GM19395 (cell line): ENCODE measurements around the gene MRPS23.

ENCODE experiments used
- ATAC-seq: cut with Tn5 transposase; IDR thresholded peaks from one replicate; pipeline ENCODE4 v1.9.1; 2021; ENCODE audit warnings: mild to moderate bottlenecking, moderate library complexity; ENCODE audit not compliant: unreplicated experiment

The MRPS23 gene

DNA sequence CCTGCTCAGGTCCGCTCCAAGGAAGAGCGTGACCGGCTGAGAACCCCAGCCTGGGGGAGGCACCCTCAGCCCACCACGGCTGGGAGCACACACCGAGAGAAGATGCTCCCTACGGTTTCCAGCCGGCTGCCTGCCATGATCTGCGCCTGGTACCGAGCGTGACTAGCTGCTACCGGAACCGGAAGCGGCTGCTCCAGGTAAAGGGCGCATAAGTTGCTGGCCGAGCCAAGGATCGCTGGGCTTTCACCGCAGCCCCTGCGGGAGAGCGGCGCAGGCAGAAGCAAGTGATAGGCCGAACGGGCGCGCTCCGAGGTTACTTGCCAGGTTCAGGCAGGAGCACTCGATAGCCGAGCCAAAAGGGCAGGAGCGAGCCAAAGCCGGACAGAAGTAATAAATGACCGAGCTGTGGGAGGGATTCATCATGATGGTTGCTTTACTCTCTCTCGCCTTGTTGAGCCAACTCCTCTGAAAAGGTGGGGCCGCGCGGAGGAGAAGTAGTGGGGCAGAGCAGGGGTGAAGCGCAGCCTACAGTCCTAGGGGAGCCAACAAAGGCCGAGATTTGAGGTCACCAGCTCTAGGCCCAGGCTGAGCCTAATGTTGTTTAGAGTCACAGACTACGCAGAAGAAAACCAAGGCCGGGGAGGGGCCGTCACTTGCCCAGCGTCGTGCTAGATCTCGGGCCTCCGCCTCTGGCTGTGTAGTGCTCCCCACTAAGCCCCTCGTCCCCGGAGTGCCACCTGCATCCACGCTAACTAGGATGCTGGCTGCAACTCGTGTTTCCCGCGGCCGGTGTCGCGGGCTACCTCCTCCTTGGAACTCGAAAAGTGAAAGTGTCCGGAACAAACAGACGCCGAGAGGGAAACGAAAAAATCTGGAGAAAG, at the start of gene MRPS23:
TSS of gene MRPS23 (minus strand) at position 171 of the 881 bp plus-strand sequence. CDS start at position 137, 34 bp downstream.
- peak; percentile 92 for ATAC-seq

- no peak for ATAC-seq
Observed at GRCh38 chr17:57899391-57899790, 49.5 kb upstream of the MRPS23 start.

DNA sequence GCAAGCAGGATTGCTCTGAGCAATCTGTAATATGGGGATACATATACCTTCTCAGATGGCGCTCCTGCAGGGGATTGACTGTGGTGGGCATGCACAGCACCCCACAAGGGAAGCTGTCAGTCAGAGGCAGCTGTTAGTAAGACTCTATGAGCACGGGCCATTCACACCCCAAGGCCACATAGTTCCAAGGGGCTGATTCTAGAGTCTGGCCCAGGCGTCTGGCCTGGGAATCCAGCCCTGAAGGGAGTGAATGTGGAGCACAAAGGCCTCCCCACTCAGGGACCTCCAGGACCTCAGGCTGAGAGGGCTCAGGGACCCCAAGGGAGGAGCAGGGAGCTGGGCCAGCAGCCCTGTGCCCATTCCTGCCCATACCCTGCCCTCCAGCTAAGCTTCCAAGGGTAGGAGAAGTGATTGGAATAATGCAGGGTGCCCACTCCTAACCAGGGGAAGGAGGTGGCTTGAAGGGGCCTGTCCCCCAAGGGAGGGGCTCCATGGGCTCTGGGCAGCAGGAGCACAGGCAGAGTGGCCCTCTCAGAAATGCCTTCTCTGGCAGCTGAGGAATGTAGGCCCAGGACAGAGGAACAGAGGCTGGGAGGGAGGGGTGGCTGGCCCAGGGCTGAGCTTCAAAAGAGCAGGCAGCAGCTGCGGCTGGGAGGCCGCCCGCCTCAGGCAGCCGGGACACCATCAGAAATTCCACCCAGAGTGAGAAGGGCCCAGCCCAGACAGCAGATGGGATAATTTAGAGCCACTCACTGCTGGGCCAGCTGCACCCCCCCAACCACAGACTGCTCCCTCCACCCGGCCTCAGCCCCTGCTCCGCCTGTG, 48.9 kb upstream of the MRPS23 start:
- ATAC-seq, result no peak

- ATAC-seq, result no peak
Observed at GRCh38 chr17:57895382-57896060, 45.7 kb upstream of the MRPS23 start.

DNA sequence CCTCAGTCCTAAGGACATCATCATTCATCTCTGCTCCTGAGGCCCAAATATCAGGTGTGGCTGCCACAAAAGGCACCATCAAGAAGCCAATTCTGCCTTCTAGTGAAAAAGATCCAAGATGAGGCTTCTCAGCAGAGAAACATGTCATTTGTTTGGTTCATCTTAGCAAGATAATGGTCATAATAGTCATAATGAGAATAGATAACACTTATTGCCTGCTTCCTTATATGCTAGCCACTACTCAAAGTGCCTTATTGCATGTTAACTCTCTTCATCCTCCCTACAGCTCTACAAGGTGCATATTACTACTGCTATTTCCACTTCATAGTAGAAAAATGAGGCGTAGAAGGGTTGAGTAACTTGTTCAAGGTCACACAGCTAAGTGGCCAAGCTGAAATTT, 45.0 kb upstream of the MRPS23 start:
- ATAC-seq, result no peak

DNA sequence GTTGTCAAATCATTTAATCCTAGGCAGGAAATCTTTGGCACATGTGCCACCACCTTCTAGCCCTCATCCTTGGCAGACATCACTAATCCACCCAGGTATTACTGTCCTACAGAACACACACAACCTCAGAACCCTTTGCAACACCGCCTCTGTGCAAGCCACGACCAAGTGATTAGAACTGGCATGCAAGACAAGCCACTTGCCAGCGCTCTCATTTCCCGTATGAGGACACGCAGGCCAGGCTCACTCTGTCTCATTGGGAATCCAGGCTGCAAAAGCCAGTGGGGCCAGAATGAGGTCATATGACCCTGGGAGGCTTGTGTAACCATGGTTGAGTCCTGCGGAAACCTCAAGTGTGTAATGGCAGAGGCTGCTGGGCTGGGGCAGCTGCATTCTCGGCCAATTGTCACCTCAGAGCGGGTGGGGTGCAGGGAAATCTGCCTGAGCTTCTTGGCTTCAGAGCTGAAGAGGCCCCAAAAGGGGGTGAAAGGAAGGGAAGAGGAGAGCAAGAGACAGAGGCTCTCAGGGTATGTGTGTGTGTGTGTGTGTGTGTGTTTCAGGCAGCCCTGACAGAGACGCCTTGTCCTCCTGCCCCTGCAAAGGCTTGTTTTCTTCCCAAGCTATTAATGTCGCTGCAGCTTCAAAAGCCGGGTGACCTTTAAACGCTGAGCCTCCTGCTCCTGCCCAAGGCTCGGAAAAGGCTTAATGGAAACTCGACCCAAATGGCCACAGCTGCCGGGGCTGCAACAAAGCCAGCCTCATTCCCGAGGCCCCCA, 43.2 kb upstream of the MRPS23 start:
- ATAC-seq, result no peak

DNA sequence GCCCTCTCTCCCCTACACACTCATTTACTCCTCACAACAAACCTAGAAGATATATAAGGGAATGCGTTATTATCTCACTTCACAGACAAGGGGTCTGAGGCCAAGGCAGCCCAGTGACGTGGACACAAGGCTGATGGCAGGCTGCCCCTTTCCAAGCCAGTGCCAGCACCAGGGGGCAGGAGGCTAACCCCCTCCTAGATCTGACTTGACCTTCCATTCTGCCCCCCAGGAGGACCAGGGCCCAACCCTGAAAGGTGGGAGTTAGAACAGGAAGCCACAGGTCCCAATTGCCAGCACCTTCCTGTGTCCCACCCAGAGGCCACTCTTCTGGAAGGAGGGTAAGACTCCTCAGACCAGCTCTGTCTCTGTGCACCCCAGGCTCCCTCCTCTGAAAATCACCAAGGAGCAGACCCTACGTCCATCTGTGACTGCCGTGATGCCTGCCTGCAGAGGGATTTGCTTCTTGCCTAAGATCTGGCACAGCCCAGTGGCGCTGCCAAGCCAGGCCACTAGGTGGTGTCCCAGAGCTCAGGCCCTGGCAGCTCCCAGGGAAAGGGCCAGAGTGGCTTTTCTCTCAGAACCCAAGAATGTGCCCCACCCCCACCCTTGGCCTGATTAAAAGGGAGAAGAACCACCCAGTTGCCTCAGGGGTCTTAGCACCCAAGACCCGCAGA, 42.4 kb upstream of the MRPS23 start:
- ATAC-seq, result no peak

GRCh38 chr17:57890857-57891232, 41.0 kb upstream of the MRPS23 start:
- ATAC-seq, result no peak

DNA sequence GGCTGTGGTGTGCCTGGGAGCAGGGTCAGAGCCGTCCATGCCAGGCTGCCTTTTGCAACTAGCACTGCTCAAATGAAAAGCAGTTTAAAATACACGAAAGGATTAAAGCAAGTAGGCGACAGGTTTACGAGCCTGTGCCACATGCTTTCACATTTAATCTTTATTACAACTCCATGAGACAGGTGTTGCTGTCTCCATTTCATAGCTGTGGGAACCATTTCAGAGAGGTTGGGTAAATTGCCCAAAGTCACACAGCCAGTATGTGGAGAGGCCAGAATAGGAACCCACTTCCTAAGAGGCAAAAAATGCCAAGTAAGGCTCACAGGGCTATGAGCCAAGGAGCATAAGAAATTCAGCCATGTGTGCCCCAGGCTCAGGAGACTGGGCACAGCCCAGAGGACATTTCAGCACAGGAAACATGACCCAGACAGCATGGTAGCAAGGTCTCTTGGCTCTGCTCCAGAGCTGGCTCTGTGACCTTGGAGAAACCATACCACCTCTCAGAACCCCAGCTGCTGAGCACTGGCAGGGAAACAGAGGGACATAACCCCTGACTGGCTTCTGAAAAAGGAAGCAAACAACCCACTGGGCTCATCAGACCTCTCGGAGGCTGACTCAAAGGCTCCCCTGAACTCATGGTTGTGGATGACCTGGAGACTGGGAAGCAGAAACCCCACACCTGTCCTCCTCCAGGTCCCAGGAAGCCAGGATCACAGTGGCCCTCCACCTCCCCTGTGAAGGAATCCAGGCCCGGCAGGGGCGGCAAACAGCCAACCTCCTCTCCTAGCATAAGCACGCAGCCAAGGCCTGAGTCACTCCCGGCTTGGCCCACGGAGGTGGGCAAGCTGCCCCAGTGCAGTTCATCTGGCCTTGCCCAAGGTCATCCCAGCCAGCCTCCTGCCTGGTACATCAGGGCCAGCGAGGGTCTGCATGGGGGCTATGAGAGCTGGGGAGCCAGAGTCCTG, 40.3 kb upstream of the MRPS23 start:
- no peak for ATAC-seq

GRCh38 chr17:57889252-57889651, 39.4 kb upstream of the MRPS23 start:
- ATAC-seq, result no peak

DNA sequence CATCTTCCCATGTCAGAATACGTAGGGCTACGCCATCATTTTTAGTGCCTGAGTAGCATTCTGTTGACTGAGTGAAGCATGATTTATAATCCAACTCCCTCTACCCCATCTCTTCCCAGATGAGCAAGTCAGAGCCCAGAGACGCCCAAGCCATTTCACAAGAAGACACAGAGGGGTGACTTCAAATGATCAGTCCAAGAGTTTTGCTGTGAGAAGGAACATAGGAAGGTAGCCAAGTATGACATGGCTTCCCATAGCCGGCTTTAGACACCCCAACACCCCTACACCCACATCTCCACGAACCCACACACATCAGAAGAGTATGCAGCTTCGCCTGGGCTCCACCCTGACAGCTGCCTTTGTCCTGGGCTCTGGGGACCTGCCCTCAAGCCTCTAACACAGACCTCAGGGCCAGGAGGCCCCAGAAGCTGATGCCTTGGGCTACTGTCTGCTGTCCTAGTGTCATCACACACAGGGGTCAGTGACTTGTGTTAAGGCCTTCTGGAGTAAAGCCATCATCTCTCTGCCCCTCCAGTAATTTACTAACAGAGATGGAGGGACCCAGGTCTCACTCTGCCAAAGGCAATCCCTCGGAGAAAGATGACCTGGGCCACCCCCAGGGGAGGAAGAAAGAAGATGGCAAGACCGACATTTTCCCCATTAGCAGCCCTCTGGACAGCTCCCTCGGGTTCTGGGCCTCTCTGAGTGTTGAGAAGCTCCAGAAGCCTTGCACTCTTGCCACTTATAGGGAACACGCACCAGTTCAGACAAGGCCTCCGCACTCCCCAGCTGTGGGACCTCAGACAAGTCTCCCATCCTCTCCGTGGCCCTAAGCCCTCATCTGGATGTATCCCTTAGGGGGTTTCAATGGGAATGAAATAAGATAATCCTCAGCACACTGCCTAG, 38.7 kb upstream of the MRPS23 start:
- no peak for ATAC-seq

GRCh38 chr17:57887161-57887560, 37.3 kb upstream of the MRPS23 start:
- ATAC-seq, result no peak

DNA sequence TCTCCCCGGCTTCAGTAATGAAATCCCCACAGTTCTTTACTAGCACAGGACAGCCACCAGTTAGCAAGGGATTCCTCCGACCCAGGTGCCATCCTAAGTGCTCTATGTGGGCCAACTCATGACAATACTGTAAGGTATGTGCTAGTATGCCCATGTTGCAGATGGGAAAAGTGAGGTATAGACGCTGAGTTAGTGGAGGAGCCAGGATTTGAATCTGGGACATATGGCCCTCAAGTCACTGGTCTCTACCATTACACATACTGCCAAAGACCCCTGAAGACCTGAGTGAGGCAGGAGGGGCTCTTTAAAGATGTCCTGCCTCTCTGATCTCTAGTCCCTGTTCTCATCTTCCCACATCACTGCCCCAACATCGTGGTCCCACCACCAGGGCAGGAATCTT, 36.2 kb upstream of the MRPS23 start:
- no peak for ATAC-seq

DNA sequence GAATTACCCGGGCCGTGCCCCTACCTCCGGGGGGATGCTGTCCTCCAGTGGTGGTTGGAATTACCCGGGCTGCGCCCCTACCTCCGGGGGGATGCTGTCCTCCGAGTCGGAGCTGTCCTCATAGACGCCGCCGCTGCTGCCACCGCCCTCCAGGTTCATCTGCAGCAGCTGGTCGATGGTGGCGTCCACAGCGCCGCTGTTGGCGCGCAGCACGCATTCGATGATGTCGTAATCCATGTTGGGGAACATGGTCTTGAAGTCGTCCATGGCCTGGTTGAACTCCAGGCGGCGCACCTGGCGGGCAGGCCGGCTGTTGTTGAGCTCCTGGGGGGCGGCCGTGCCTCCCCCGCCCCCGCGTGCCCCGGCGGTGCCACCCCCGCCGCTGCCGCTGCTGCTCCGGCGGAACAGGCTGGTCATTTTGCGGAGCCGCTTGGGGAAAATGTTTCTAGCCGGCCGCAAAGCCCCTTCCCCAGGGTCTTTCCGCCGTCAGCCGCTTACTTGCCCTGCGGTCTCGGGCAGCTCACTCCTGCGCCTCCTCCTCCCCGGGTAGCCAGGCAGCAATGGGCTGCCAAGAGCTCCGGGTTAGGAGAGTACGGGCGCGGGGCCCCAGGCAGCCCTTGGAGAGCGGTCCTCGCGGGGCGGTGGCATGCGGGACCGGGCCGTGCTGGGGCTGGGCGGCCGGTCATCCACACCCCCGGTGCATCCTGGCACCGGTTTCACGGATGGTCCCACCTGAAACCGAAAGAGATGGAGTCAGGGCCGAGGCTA, 35.5 kb upstream of the MRPS23 start:
- ATAC-seq, result no peak

GRCh38 chr17:57881783-57882351, 32.0 kb upstream of the MRPS23 start:
- no peak for ATAC-seq

- ATAC-seq, result no peak
Observed at GRCh38 chr17:57881143-57881542, 31.3 kb upstream of the MRPS23 start.

DNA sequence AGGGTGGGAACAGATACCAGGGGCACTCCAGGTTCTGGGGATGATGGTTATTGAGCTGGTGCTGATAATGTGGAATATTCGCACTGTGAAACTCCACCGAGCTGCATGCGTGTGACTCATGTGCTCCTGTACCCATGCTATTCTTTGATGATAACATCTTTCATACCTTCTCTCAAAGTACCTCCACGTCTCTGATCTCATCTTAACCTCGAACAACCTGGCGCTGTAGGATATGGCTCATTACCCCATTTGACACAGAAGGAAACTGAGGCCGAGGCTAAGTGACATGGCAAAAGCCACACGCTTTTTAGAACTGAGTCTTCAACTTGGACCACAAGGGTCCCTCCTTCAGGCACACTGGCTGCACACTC, 30.2 kb upstream of the MRPS23 start:
- ATAC-seq, result no peak
